Measurements from ENCODE around the gene ATG7. TPM values are rescaled to one million over a fixed set of nuclear protein-coding genes. Genes with fewer than 3 reads are reported as not detected.

ATG7 gene
- total and polyA plus RNA-seq, 2 experiments from 2014 or later: 22.2 to 22.9 TPM

GRCh38 chr3:11534793-11535101 is 262.6 kb downstream of the ATG7 start:
- H3K4me1 ChIP-seq (ENCODE audit: low read depth): peaks cover 21% of the 10 kb centered on the region
- no peaks in the 10 kb centered on the region for H3K27me3 ChIP-seq
- H3K4me3 ChIP-seq: no peak overlapping the region
- H3K27ac ChIP-seq: no peak overlapping the region
- H3K36me3 ChIP-seq: no peaks in the 10 kb centered on the region
- H3K9me3 ChIP-seq (ENCODE audit: low read depth): no peaks in the 10 kb centered on the region
- no peak for TF ChIP-seq CTCF (IDR thresholded peaks at IDR 0.05; ENCODE audit: low read depth, low read length)
- no peak for DNase-seq (ENCODE audit: low read depth in 1 of 2, low spot score in 1 of 2)

DNA sequence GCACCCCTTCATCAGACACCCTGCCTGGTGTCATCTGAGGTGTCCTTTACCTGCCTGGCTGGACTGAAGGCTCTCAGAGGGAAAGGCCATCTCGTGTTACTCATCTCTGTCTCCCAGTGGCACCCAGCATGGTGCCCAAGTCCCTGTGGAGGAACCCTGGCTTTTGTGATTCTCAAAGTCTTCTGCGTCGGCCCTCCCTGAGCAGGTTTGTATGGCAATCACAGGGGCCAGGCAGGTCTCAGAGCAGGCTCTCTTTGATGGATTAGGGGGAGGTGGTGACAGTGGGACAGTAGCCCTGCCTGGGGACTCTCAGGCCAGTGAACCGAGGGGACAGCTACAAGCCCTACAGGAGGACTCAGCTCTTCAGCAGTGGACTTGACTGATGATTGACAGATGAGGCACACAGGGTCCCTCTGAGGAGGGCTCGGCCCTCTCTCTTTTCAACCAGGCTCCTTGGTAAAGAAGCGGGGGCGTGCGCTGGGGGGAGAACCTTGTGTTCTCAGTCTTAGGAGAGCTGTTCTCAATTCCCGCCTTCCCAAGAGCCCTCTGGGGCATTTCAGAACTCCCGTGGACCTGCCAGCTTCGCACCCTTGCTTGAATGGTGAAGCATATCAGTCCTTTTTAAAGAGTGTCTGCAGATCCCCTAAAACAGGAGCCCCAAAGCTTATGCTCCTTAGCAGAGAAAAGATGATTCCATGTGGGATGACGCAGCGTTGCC is 263.2 kb downstream of the ATG7 start:
- Histone ChIP-seq H3K4me3 (no peak overlapping the region), H3K4me1 (ENCODE audit: low read depth) (peaks cover 21% of the 10 kb centered on the region), H3K36me3 (no peaks in the 10 kb centered on the region), H3K9me3 (ENCODE audit: low read depth) (no peaks in the 10 kb centered on the region), H3K27ac (peak overlapping the region; percentile 0), H3K27me3 (no peaks in the 10 kb centered on the region)
- no peak for DNase-seq (ENCODE audit: low read depth in 1 of 2, low spot score in 1 of 2)
- no peak for TF ChIP-seq CTCF (IDR thresholded peaks at IDR 0.05; ENCODE audit: low read depth, low read length)

- Histone ChIP-seq H3K9me3 (ENCODE audit: low read depth) (no peaks in the 10 kb centered on the region), H3K27me3 (no peaks in the 10 kb centered on the region), H3K36me3 (no peaks in the 10 kb centered on the region), H3K4me1 (ENCODE audit: low read depth) (peaks cover 21% of the 10 kb centered on the region), H3K27ac (peak overlapping the region; percentile 0), H3K4me3 (no peak overlapping the region)
- DNase-seq (ENCODE audit: low read depth in 1 of 2, low spot score in 1 of 2): peak in 1 of 2 donors; percentile 51
- TF ChIP-seq CTCF (IDR thresholded peaks at IDR 0.05; ENCODE audit: low read depth, low read length): no peak
These were observed 264.1 kb downstream of the ATG7 start for GRCh38 chr3:11536132-11536935.

DNA sequence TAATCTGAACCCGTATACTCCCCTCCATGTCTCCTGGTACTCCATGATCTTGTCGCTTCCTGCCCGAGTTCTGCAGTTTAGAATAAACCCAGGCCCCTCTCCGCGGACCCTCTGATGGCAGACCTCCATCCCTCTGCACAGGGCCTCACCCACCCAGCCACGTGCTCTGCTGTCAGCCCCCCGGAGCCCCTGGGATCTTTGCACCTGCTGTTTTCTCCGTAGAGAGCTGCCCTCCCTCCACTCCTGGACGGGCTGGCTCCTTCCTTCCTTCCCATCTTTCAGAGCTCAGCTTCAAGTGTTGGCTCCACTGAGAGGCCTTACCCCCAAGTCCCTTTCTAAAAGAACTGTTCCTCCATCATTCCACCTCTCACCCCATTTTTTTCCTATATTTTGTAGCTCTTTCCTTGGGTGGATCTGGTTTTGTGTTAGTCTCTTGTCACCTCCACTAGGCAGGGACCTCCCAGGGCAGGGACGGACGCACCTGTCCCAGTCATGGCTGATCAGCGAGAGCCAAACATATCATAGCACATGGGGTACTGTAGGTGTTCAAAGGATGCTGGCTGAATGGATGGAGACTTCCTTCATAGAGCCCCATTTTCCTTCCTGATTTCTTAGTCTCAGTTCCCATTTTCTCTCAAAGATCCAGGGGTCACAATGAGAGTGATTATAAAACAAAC is 264.9 kb downstream of the ATG7 start:
- Histone ChIP-seq H3K27me3 (no peaks in the 10 kb centered on the region), H3K4me1 (ENCODE audit: low read depth) (peaks cover 25% of the 10 kb centered on the region), H3K9me3 (ENCODE audit: low read depth) (no peaks in the 10 kb centered on the region), H3K4me3 (no peak overlapping the region), H3K27ac (no peak overlapping the region), H3K36me3 (no peaks in the 10 kb centered on the region)
- no peak for DNase-seq (ENCODE audit: low read depth in 1 of 2, low spot score in 1 of 2)
- TF ChIP-seq CTCF (IDR thresholded peaks at IDR 0.05; ENCODE audit: low read depth, low read length): no peak

- no peaks in the 10 kb centered on the region for H3K27me3 ChIP-seq
- no peaks in the 10 kb centered on the region for H3K36me3 ChIP-seq
- peaks cover 27% of the 10 kb centered on the region for H3K4me1 ChIP-seq (ENCODE audit: low read depth)
- no peak overlapping the region for H3K27ac ChIP-seq
- TF ChIP-seq CTCF (IDR thresholded peaks at IDR 0.05; ENCODE audit: low read depth, low read length): no peak
- H3K9me3 ChIP-seq (ENCODE audit: low read depth): no peaks in the 10 kb centered on the region
- DNase-seq (ENCODE audit: low read depth in 1 of 2, low spot score in 1 of 2): no peak
- H3K4me3 ChIP-seq: no peak overlapping the region
These were observed 266.4 kb downstream of the ATG7 start for GRCh38 chr3:11538581-11538980.

All from cardiac muscle cell (in vitro differentiated cells and primary cell).